Lower leg skin (tissue), 4 donors: Measurements from ENCODE around the gene NBEA. TPM values are rescaled to one million over a fixed set of nuclear protein-coding genes. Genes with fewer than 3 reads are reported as not detected.

Source experiments
- DNase-seq, 2 donors: peaks; one replicate each; pipeline ENCODE4 v3.0.0-alpha.2; 2019; ENCODE audit warnings: low spot score in 2 of 2
- H3K4me3 ChIP-seq: fragments of 200-600 bp; sonication (generic); 2 replicates; pipeline ENCODE4 v1.5.1; 2017; ENCODE audit warnings: mild to moderate bottlenecking, low read depth; ENCODE audit not compliant: poor library complexity, severe bottlenecking
- CTCF ChIP-seq, 3 donors: fragments of 450-650 bp; IDR thresholded peaks; one replicate each; pipeline ENCODE4 v1.5.1; 2016; ENCODE audit warnings: antibody characterized with exemption in 3 of 3, mild to moderate bottlenecking in 3 of 3, moderate library complexity in 2 of 3
- POLR2A ChIP-seq, 2 donors: fragments of 450-650 bp; IDR thresholded peaks; one replicate each; pipeline ENCODE4 v1.6.1; 2016 to 2017; ENCODE audit warnings: antibody characterized with exemption in 2 of 2, mild to moderate bottlenecking in 1 of 2, moderate library complexity in 1 of 2
- WGBS, 2 donors: methylation state at CpG; one replicate each; pipeline ENCODE4 v1.1.5; 2018; 5-methylcytosine and 5-hydroxymethylcytosine counted together
- intact Hi-C: fragments of 100-400 bp; cut with DNase I; formaldehyde crosslinking; loops from one replicate; pipeline ENCODE4 v1.15.0; 2023; ENCODE audit warnings: low total_unique reads
- total RNA-seq, 4 donors: library from RNA; depleted of rRNA; stranded (reverse); fragments of >200 nt; gene quantifications; one replicate each; pipeline ENCODE4 v1.1.0, GENCODE V29; 2016

The NBEA gene
- total RNA-seq, 4 donors from 2014 or later = 1.5 to 4.5 (median 3.7) TPM

- H3K4me3 ChIP-seq = no peak overlapping the region
- intact Hi-C loops = no loop called here
- TF ChIP-seq CTCF (IDR thresholded peaks at IDR 0.05) (no peak), POLR2A (IDR thresholded peaks at IDR 0.05) (no peak)
- DNase-seq = no peak
- 67 to 74% methylated on average over 2 of the region's 2 CpGs for WGBS, 2 donors
Measured at GRCh38 chr13:35566340-35566739, 624.3 kb downstream of the NBEA start.

GRCh38 chr13:35567406-35567980 lies 625.4 kb downstream of the NBEA start:
- intact Hi-C loops = no loop called here
- no peak for DNase-seq
- WGBS, 2 donors = 75 to 95% methylated on average over 3 of the region's 3 CpGs
- TF ChIP-seq CTCF (IDR thresholded peaks at IDR 0.05) (no peak), POLR2A (IDR thresholded peaks at IDR 0.05) (no peak)
- no peak overlapping the region for H3K4me3 ChIP-seq

- no peak for DNase-seq
- H3K4me3 ChIP-seq = no peak overlapping the region
- TF ChIP-seq CTCF (IDR thresholded peaks at IDR 0.05) = no peak
- no peak for TF ChIP-seq POLR2A (IDR thresholded peaks at IDR 0.05)
- intact Hi-C loops = no loop called here
Measured at GRCh38 chr13:35573639-35574038, 631.6 kb downstream of the NBEA start.

- no peak overlapping the region for H3K4me3 ChIP-seq
- intact Hi-C loops = no loop called here
- TF ChIP-seq CTCF (IDR thresholded peaks at IDR 0.05) (no peak), POLR2A (IDR thresholded peaks at IDR 0.05) (no peak)
- WGBS, 2 donors = 86 to 87% methylated on average over 4 of the region's 4 CpGs
- no peak for DNase-seq
Measured at GRCh38 chr13:35592457-35592856, 650.4 kb downstream of the NBEA start.

- intact Hi-C loops = no loop called here
Measured at GRCh38 chr13:35593651-35594050, 651.6 kb downstream of the NBEA start.

More at GRCh38 chr13:35593651-35594050, 651.6 kb downstream of the NBEA start:
- DNase-seq = no peak
- TF ChIP-seq CTCF (IDR thresholded peaks at IDR 0.05) (no peak), POLR2A (IDR thresholded peaks at IDR 0.05) (no peak)
- no peak overlapping the region for H3K4me3 ChIP-seq
- WGBS, 2 donors = 80 to 88% methylated on average over 3 of the region's 3 CpGs
